ENCODE data around the gene HOXD10.

HOXD10 gene

DNA sequence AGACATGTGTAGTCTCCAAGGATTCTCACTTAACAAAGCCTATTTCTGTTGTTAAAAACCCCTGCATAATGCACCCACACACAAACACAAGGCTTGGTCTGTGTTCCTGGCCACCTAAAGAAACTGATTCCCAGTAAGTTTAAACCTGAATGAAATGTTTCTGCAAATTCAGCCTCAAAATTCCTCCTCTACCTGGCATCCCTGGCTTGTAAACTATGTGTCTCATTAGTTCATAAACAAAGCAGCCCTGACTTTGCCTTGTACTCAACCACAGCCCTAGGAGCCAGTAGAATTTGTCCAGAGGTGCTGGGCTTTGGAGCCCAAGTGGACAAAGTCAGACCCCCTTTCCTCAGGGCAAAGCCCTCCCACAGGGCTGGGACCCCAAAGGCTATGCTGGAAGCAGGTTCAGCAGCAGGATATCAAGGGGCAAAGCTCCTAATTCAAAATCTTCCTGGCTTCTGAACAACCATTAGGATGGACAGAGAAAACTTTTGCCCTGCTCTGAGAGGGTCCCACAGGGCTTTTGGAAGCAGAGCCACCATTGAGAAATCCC, 26.7 kb upstream of the HOXD10 start:
- TF ChIP-seq EP300 (IDR thresholded peaks at IDR 0.05; ENCODE audit: borderline replicate concordance) (no peak), RAD21 (IDR thresholded peaks at IDR 0.05; ENCODE audit: low read depth) (no peak), CEBPB (IDR thresholded peaks at IDR 0.05) (no peak), TCF12 (IDR thresholded peaks at IDR 0.05; ENCODE audit: low read depth) (no peak), ZBTB7A (IDR thresholded peaks at IDR 0.05; ENCODE audit: low read depth) (no peak), TAF1 (IDR thresholded peaks at IDR 0.05; ENCODE audit: low read depth) (no peak), TEAD4 (IDR thresholded peaks at IDR 0.05) (no peak), CREB1 (IDR thresholded peaks at IDR 0.05; ENCODE audit: low read depth) (no peak), EGR1 (IDR thresholded peaks at IDR 0.05) (no peak), YY1 (IDR thresholded peaks at IDR 0.05; ENCODE audit: low read depth) (no peak), NFIC (IDR thresholded peaks at IDR 0.05) (no peak), FOXM1 (IDR thresholded peaks at IDR 0.05; ENCODE audit: borderline replicate concordance, low read depth) (no peak)
- TF ChIP-seq, protein P1, sequence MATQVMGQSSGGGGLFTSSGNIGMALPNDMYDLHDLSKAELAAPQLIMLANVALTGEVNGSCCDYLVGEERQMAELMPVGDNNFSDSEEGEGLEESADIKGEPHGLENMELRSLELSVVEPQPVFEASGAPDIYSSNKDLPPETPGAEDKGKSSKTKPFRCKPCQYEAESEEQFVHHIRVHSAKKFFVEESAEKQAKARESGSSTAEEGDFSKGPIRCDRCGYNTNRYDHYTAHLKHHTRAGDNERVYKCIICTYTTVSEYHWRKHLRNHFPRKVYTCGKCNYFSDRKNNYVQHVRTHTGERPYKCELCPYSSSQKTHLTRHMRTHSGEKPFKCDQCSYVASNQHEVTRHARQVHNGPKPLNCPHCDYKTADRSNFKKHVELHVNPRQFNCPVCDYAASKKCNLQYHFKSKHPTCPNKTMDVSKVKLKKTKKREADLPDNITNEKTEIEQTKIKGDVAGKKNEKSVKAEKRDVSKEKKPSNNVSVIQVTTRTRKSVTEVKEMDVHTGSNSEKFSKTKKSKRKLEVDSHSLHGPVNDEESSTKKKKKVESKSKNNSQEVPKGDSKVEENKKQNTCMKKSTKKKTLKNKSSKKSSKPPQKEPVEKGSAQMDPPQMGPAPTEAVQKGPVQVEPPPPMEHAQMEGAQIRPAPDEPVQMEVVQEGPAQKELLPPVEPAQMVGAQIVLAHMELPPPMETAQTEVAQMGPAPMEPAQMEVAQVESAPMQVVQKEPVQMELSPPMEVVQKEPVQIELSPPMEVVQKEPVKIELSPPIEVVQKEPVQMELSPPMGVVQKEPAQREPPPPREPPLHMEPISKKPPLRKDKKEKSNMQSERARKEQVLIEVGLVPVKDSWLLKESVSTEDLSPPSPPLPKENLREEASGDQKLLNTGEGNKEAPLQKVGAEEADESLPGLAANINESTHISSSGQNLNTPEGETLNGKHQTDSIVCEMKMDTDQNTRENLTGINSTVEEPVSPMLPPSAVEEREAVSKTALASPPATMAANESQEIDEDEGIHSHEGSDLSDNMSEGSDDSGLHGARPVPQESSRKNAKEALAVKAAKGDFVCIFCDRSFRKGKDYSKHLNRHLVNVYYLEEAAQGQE (IDR thresholded peaks at IDR 0.05; ENCODE audit: low read depth), result no peak
- TF ChIP-seq, protein P2, sequence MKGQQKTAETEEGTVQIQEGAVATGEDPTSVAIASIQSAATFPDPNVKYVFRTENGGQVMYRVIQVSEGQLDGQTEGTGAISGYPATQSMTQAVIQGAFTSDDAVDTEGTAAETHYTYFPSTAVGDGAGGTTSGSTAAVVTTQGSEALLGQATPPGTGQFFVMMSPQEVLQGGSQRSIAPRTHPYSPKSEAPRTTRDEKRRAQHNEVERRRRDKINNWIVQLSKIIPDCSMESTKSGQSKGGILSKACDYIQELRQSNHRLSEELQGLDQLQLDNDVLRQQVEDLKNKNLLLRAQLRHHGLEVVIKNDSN (IDR thresholded peaks at IDR 0.05), result no peak
- TF ChIP-seq, protein P3, sequence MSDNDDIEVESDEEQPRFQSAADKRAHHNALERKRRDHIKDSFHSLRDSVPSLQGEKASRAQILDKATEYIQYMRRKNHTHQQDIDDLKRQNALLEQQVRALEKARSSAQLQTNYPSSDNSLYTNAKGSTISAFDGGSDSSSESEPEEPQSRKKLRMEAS (IDR thresholded peaks at IDR 0.05), result no peak

DNA sequence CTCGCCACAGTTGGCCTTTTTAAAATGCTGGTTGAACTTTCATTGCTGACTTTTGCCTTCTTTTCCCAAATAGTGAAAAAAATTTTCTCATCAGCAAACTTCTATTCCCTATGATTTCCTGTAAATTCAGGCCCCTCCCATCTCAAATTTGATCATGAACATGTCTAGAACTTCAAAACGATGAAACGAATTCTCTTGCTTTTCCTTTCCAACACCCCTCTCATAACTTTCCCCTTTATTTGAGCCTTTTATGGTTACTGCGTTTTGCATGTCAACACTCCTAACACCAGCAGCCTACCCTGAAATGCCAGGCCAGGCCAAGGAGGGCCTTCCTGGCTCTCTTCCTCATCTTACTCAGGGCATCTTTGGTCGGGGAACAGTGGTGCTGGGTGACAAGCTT, 25.7 kb upstream of the HOXD10 start:
- TF ChIP-seq NFIC (IDR thresholded peaks at IDR 0.05), result no peak
- TF ChIP-seq TAF1 (IDR thresholded peaks at IDR 0.05; ENCODE audit: low read depth), result no peak
- TF ChIP-seq TEAD4 (IDR thresholded peaks at IDR 0.05), result no peak
- no peak for TF ChIP-seq FOXM1 (IDR thresholded peaks at IDR 0.05; ENCODE audit: borderline replicate concordance, low read depth)
- TF ChIP-seq ZBTB7A (IDR thresholded peaks at IDR 0.05; ENCODE audit: low read depth), result no peak
- TF ChIP-seq, protein P2 (IDR thresholded peaks at IDR 0.05), result no peak
- no peak for TF ChIP-seq CREB1 (IDR thresholded peaks at IDR 0.05; ENCODE audit: low read depth)
- TF ChIP-seq YY1 (IDR thresholded peaks at IDR 0.05; ENCODE audit: low read depth), result no peak
- TF ChIP-seq TCF12 (IDR thresholded peaks at IDR 0.05; ENCODE audit: low read depth), result no peak
- no peak for TF ChIP-seq EP300 (IDR thresholded peaks at IDR 0.05; ENCODE audit: borderline replicate concordance)
- TF ChIP-seq EGR1 (IDR thresholded peaks at IDR 0.05), result no peak
- no peak for TF ChIP-seq CEBPB (IDR thresholded peaks at IDR 0.05)
- TF ChIP-seq RAD21 (IDR thresholded peaks at IDR 0.05; ENCODE audit: low read depth), result no peak

DNA sequence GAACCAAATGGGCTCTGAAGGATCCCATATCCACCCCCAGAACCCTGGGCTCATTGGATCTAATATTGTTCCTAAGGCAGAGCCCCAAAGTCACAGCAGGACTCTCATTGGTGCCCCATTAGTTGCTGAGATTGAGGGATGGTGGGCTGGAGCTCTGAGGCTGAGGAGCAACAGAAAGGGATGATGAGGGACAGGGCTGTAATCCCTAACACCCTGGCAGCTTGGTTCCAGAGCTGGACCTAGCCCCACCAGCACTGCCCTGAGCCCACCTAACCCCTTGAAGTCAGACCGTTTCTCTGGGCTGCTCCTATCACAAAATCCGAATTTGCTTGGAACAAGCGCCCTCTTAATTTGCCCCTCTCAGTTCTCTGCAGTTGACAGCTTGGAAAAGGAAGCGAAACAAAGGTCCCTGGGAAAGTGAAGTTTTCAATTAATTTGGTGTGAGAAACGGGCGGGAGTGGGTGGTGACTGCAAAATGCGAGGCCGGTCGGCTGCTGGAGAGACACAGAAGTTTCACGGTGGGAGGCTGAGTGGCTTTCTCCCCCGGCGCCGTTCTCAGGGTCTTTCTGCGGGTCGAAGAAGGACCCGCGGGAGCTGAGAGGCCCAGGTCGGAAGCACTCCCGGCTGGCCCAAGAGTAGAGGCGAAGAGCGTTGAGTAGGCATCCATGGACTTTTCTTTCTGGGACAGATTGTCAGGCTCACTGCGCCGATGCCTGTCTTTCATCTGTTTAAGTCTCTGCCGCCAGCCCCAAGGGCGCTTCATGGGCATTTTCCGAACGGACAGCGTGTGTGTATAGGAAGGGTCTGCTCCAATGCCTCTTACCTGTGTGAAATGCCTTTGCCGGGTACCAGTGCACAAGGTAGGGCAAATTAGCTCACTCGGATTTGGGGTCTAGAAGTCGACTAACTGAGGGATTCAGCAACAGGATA, 25.0 kb upstream of the HOXD10 start:
- TF ChIP-seq RAD21 (IDR thresholded peaks at IDR 0.05; ENCODE audit: low read depth) (no peak), TCF12 (IDR thresholded peaks at IDR 0.05; ENCODE audit: low read depth) (no peak), EGR1 (IDR thresholded peaks at IDR 0.05) (no peak), YY1 (IDR thresholded peaks at IDR 0.05; ENCODE audit: low read depth) (no peak), NFIC (IDR thresholded peaks at IDR 0.05) (no peak), CREB1 (IDR thresholded peaks at IDR 0.05; ENCODE audit: low read depth) (no peak), EP300 (IDR thresholded peaks at IDR 0.05; ENCODE audit: borderline replicate concordance) (no peak), FOXM1 (IDR thresholded peaks at IDR 0.05; ENCODE audit: borderline replicate concordance, low read depth) (no peak), TEAD4 (IDR thresholded peaks at IDR 0.05) (no peak)
- TF ChIP-seq, protein P2 (IDR thresholded peaks at IDR 0.05), result no peak
- TF ChIP-seq, protein P3 (IDR thresholded peaks at IDR 0.05), result no peak

DNA sequence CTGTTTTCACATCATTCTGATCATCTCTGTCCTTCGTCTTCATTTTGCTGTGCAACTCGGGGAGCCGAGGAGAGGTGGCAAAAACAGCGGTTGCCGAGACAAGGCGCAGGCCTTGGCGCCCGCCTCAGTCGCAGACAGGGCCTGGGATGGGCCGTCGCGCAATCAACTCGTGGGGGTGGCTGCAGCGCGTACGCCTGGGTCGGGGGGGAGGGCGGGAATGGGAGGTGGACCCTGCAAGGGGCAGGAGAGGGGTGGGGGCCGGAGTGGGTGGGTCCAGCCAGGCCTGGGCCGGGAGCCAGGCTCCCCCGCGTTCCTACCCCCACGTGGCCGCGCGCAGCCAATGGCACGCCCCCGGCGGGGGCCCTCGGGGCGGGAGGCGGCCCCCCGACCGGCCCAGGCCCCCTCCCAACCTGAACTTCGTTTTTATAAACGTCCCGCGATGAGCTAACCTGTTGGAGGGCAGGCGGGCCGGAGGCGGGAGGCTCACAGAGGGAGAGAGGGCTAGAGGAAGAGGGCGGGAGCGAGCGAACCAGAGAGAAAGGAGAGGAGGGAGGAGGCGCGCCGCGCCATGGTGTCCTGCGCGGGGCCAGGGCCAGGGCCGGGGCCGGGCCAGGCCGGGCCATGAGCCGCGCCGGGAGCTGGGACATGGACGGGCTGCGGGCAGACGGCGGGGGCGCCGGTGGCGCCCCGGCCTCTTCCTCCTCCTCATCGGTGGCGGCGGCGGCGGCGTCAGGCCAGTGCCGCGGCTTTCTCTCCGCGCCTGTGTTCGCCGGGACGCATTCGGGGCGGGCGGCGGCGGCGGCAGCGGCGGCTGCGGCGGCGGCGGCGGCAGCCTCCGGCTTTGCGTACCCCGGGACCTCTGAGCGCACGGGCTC, 24.1 kb upstream of the HOXD10 start, which contains the start of gene HOXD13:
TSS of gene HOXD13 (plus strand) at position 452 of the 875 bp plus-strand sequence. CDS start at position 622, 170 bp downstream.
- TF ChIP-seq ZBTB7A (IDR thresholded peaks at IDR 0.05; ENCODE audit: low read depth) (no peak), TAF1 (IDR thresholded peaks at IDR 0.05; ENCODE audit: low read depth) (no peak; the same call in 1 of the 2 replicates), TEAD4 (IDR thresholded peaks at IDR 0.05) (no peak), NFIC (IDR thresholded peaks at IDR 0.05) (no peak), TCF12 (IDR thresholded peaks at IDR 0.05; ENCODE audit: low read depth) (0 out of 2 replicates have a peak, but pooled peaks have one; percentile 4), CEBPB (IDR thresholded peaks at IDR 0.05) (no peak), FOXM1 (IDR thresholded peaks at IDR 0.05; ENCODE audit: borderline replicate concordance, low read depth) (no peak), EP300 (IDR thresholded peaks at IDR 0.05; ENCODE audit: borderline replicate concordance) (no peak), RAD21 (IDR thresholded peaks at IDR 0.05; ENCODE audit: low read depth) (no peak), YY1 (IDR thresholded peaks at IDR 0.05; ENCODE audit: low read depth) (0 out of 2 replicates have a peak, but pooled peaks have one; percentile 33), EGR1 (IDR thresholded peaks at IDR 0.05) (no peak), CREB1 (IDR thresholded peaks at IDR 0.05; ENCODE audit: low read depth) (no peak)
- TF ChIP-seq, protein P1 (IDR thresholded peaks at IDR 0.05; ENCODE audit: low read depth), result no peak
- TF ChIP-seq, protein P3 (IDR thresholded peaks at IDR 0.05), result peak; percentile 30
- TF ChIP-seq, protein P2 (IDR thresholded peaks at IDR 0.05), result peak; percentile 89
